Left colon (tissue), 2 donors: Measurements from ENCODE around the gene MRPS22. TPM values are rescaled to one million over a fixed set of nuclear protein-coding genes. Genes with fewer than 3 reads are reported as not detected.
"Not testable (repeated sequence)": the region's sequence is repeated elsewhere in the genome, so short reads cannot be mapped to it uniquely, and the experiment has no call there.

Experiments
- ATAC-seq: fragments of 200-7000 bp; cut with Tn5 transposase; one replicate; pipeline ENCODE4 v1.9.1; 2020; ENCODE audit warnings: mild to moderate bottlenecking, moderate library complexity
- DNase-seq, 2 donors: peaks; one replicate each; pipeline ENCODE4 v3.0.0-alpha.2; 2020
- intact Hi-C, 2 donors: fragments of 100-400 bp; cut with DNase I in 1 of 2; cut with micrococcal nuclease in 1 of 2; formaldehyde crosslinking; loops; one replicate each; pipeline versions ENCODE4 v1.11.2 to v1.14.0; 2022; cut with DNase I, micrococcal nuclease
- total RNA-seq, 2 donors: library from RNA; stranded (reverse); fragmentation: NEBNext Ultra II Directional; extraction: Animal tissue kit (Norgen Biotek cat#: 25700); gene quantifications; one replicate each; pipeline ENCODE4 v1.2.1, GENCODE V29; 2021
- donor health status: DM: no; HTN: no; CAD: no.
- donor health status: DM: yes; HTN: yes; CAD: no.

Gene MRPS22
- total RNA-seq, 2 donors from 2014 or later: 48.3 to 48.7 TPM

- no peak for ATAC-seq
- intact Hi-C loops: loop anchor here in 1 of 2 donors (5.0 kb wide), 2 partner anchors 215 to 390 kb away; no protein-coding TSS in a partner anchor
- DNase-seq: no peak
Observed at GRCh38 chr3:139327231-139327630, 16.6 kb upstream of the MRPS22 start.

- no peak for ATAC-seq
- DNase-seq: no peak
- intact Hi-C loops: loop anchor here in 1 of 2 donors (5.0 kb wide), 2 partner anchors 216 to 391 kb away; no protein-coding TSS in a partner anchor
Observed at GRCh38 chr3:139327861-139328260, 16.0 kb upstream of the MRPS22 start.

GRCh38 chr3:139328356-139328755 is 15.5 kb upstream of the MRPS22 start:
- no peak for DNase-seq
- intact Hi-C loops: loop anchor here in 1 of 2 donors (5.0 kb wide), 2 partner anchors 216 to 391 kb away; no protein-coding TSS in a partner anchor
- ATAC-seq: no peak

GRCh38 chr3:139329364-139329850 is 14.4 kb upstream of the MRPS22 start:
- DNase-seq: peak; percentile 84 to 93
- ATAC-seq: peak; percentile 100
- intact Hi-C loops: loop anchor here in 1 of 2 donors (5.0 kb wide), 2 partner anchors 217 to 392 kb away; no protein-coding TSS in a partner anchor

- DNase-seq: no peak
- intact Hi-C loops: no loop called here
- no peak for ATAC-seq
Observed at GRCh38 chr3:139332092-139332491, 11.7 kb upstream of the MRPS22 start.

- DNase-seq, intact Hi-C loops, ATAC-seq: not testable (repeated sequence)
Observed at GRCh38 chr3:139334675-139335074, 9.1 kb upstream of the MRPS22 start.

GRCh38 chr3:139338405-139338804 is 5.4 kb upstream of the MRPS22 start:
- no peak for ATAC-seq
- DNase-seq: no peak
- intact Hi-C loops: no loop called here

GRCh38 chr3:139339219-139339906 is 4.5 kb upstream of the MRPS22 start:
- DNase-seq: no peak
- intact Hi-C loops: no loop called here
- no peak for ATAC-seq

- DNase-seq (no peak), ATAC-seq (peak; percentile 33)
- intact Hi-C loops: no loop called here
Observed at GRCh38 chr3:139340784-139341183, 3.0 kb upstream of the MRPS22 start.

GRCh38 chr3:139342054-139342453 is 1.8 kb upstream of the MRPS22 start:
- no peak for ATAC-seq
- no peak for DNase-seq
- intact Hi-C loops: no loop called here

- DNase-seq (no peak), ATAC-seq (no peak)
- intact Hi-C loops: no loop called here
Observed at GRCh38 chr3:139346771-139347170, 3.0 kb downstream of the MRPS22 start.

GRCh38 chr3:139353920-139354556 is 10.2 kb downstream of the MRPS22 start:
- intact Hi-C loops: no loop called here
- no peak for DNase-seq
- peak; percentile 84 for ATAC-seq

- DNase-seq (no peak), ATAC-seq (no peak)
- intact Hi-C loops: no loop called here
Observed at GRCh38 chr3:139354661-139355060, 10.8 kb downstream of the MRPS22 start.

- no peak for DNase-seq
- ATAC-seq: no peak
Observed at GRCh38 chr3:139355476-139355875, 11.7 kb downstream of the MRPS22 start.

GRCh38 chr3:139355891-139356290 is 12.1 kb downstream of the MRPS22 start:
- intact Hi-C loops: no loop called here
- no peak for ATAC-seq
- DNase-seq: no peak

More at GRCh38 chr3:139355476-139355875, 11.7 kb downstream of the MRPS22 start:
- intact Hi-C loops: no loop called here

- no peak for DNase-seq
- intact Hi-C loops: no loop called here
- no peak for ATAC-seq
Observed at GRCh38 chr3:139357899-139358298, 14.1 kb downstream of the MRPS22 start.

GRCh38 chr3:139358841-139359562 is 15.2 kb downstream of the MRPS22 start:
- DNase-seq (no peak), ATAC-seq (no peak)
- intact Hi-C loops: no loop called here

GRCh38 chr3:139361276-139361675 is 17.5 kb downstream of the MRPS22 start:
- intact Hi-C loops: no loop called here
- DNase-seq: no peak
- ATAC-seq: no peak

- intact Hi-C loops: no loop called here
- DNase-seq (no peak), ATAC-seq (no peak)
Observed at GRCh38 chr3:139364549-139364948, 20.7 kb downstream of the MRPS22 start.
